Measurements from ENCODE around the gene PDE8A. TPM values are rescaled to one million over a fixed set of nuclear protein-coding genes. Genes with fewer than 3 reads are reported as not detected.
"Not testable (repeated sequence)": the region's sequence is repeated elsewhere in the genome, so short reads cannot be mapped to it uniquely, and the experiment has no call there.

The PDE8A gene
- total RNA-seq, 1 donor from 2014 or later: 28.8 TPM

GRCh38 chr15:85011160-85011571, 29.5 kb downstream of the PDE8A start:
- H3K27ac Mint-ChIP-seq: no peak overlapping the region
- no peaks in the 10 kb centered on the region for H3K36me3 Mint-ChIP-seq (ENCODE audit: insufficient read depth)
- no peak for DNase-seq (ENCODE audit: low spot score, unreplicated experiment)
- H3K27me3 Mint-ChIP-seq: no peaks in the 10 kb centered on the region
- peaks cover 10% of the 10 kb centered on the region for H3K4me1 Mint-ChIP-seq (ENCODE audit: low read depth)
- no peak for TF ChIP-seq CTCF (IDR thresholded peaks at IDR 0.05; ENCODE audit: unreplicated experiment)
- H3K4me3 Mint-ChIP-seq (ENCODE audit: low read depth): no peak overlapping the region
- no peaks in the 10 kb centered on the region for H3K9me3 Mint-ChIP-seq (ENCODE audit: low read depth)

DNA sequence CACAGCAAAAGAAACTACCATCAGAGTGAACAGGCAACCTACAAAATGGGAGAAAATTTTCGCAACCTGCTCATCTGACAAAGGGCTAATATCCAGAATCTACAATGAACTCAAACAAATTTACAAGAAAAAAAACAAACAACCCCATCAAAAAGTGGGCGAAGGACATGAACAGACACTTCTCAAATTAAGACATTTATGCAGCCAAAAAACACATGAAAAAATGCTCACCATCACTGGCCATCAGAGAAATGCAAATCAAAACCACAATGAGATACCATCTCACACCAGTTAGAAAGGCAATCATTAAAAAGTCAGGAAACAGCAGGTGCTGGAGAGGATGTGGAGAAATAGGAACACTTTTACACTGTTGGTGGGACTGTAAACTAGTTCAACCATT, 30.1 kb downstream of the PDE8A start:
- H3K4me3 Mint-ChIP-seq (ENCODE audit: low read depth); H3K27me3 Mint-ChIP-seq; H3K9me3 Mint-ChIP-seq (ENCODE audit: low read depth); H3K36me3 Mint-ChIP-seq (ENCODE audit: insufficient read depth); DNase-seq (ENCODE audit: low spot score, unreplicated experiment); H3K27ac Mint-ChIP-seq: not testable (repeated sequence)
- peaks cover 10% of the 10 kb centered on the region for H3K4me1 Mint-ChIP-seq (ENCODE audit: low read depth)

GRCh38 chr15:85013785-85014184, 32.1 kb downstream of the PDE8A start:
- H3K27ac Mint-ChIP-seq: no peak overlapping the region
- DNase-seq (ENCODE audit: low spot score, unreplicated experiment): no peak
- H3K27me3 Mint-ChIP-seq: no peaks in the 10 kb centered on the region

DNA sequence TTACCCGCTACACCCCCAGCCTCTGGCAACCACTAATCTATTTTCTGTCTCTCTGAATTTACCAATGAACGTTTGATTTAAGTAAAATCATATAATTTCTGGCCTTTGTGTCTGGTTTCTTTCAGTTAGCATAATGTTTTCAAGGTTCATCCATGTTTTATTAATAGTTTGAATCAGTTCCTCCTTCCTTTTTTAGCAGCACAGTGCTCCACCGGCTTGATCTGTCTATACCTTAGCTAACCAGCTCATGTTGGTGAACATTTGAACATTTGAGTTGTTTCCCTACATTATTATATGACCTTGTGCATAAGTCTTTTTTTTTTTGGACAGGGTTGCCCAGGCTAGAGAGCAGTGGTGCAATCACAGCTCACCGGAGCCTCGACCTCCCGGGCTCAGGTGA, 33.3 kb downstream of the PDE8A start:
- Mint-ChIP-seq H3K9me3 (ENCODE audit: low read depth) (no peaks in the 10 kb centered on the region), H3K27me3 (no peaks in the 10 kb centered on the region), H3K4me1 (ENCODE audit: low read depth) (peaks cover 6% of the 10 kb centered on the region), H3K36me3 (ENCODE audit: insufficient read depth) (no peaks in the 10 kb centered on the region), H3K4me3 (ENCODE audit: low read depth) (no peak overlapping the region), H3K27ac (no peak overlapping the region)
- no peak for DNase-seq (ENCODE audit: low spot score, unreplicated experiment)
- no peak for TF ChIP-seq CTCF (IDR thresholded peaks at IDR 0.05; ENCODE audit: unreplicated experiment)

More at GRCh38 chr15:85013785-85014184, 32.1 kb downstream of the PDE8A start:
- Mint-ChIP-seq H3K4me1 (ENCODE audit: low read depth) (peaks cover 9% of the 10 kb centered on the region), H3K9me3 (ENCODE audit: low read depth) (no peaks in the 10 kb centered on the region), H3K4me3 (ENCODE audit: low read depth) (no peak overlapping the region), H3K36me3 (ENCODE audit: insufficient read depth) (no peaks in the 10 kb centered on the region)
- TF ChIP-seq CTCF (IDR thresholded peaks at IDR 0.05; ENCODE audit: unreplicated experiment): no peak

- H3K4me1 Mint-ChIP-seq (ENCODE audit: low read depth): no peaks in the 10 kb centered on the region
- no peaks in the 10 kb centered on the region for H3K36me3 Mint-ChIP-seq (ENCODE audit: insufficient read depth)
- TF ChIP-seq CTCF (IDR thresholded peaks at IDR 0.05; ENCODE audit: unreplicated experiment): no peak
- no peaks in the 10 kb centered on the region for H3K9me3 Mint-ChIP-seq (ENCODE audit: low read depth)
- no peak for DNase-seq (ENCODE audit: low spot score, unreplicated experiment)
- H3K27me3 Mint-ChIP-seq: no peaks in the 10 kb centered on the region
- no peak overlapping the region for H3K27ac Mint-ChIP-seq
- H3K4me3 Mint-ChIP-seq (ENCODE audit: low read depth): no peak overlapping the region
Observed at GRCh38 chr15:85016275-85016674, 34.6 kb downstream of the PDE8A start.

GRCh38 chr15:85019815-85020590, 38.3 kb downstream of the PDE8A start:
- Mint-ChIP-seq H3K27me3 (no peaks in the 10 kb centered on the region), H3K27ac (no peak overlapping the region), H3K9me3 (ENCODE audit: low read depth) (peaks cover 7% of the 10 kb centered on the region), H3K4me3 (ENCODE audit: low read depth) (no peak overlapping the region), H3K4me1 (ENCODE audit: low read depth) (peaks cover 8% of the 10 kb centered on the region), H3K36me3 (ENCODE audit: insufficient read depth) (no peaks in the 10 kb centered on the region)
- no peak for TF ChIP-seq CTCF (IDR thresholded peaks at IDR 0.05; ENCODE audit: unreplicated experiment)
- no peak for DNase-seq (ENCODE audit: low spot score, unreplicated experiment)

Measured in progenitor cell of endocrine pancreas (in vitro differentiated cells).